CD4-positive, alpha-beta T cell treated with Interleukin-6 for 4 hours (primary cell): Measurements from ENCODE around the gene AUTS2.

Experiments
- DNase-seq: peaks from one replicate; pipeline ENCODE4 v3.0.0-alpha.2; 2020; ENCODE audit warnings: mixed read lengths

The AUTS2 gene

DNA sequence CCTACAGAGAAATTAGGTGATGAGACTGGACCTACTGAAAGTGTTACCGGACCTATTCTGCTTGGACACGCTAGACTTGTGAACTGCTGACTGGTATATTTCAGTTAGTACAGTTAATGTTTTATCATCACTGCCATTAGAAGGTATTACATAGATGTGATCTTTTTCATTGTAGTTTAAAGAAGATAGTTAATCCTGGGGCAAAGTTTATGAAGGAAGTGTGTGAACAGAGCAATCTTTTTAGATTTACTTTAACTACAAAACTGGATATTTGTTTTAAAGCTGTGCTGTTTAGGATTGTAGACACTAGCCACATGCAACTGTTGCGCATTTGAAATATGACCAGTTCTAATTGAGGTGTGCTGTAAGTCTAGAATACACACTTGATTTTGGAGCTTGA is 446.7 kb downstream of the AUTS2 start:
- no peak for DNase-seq

- no peak for DNase-seq
Measured at GRCh38 chr7:70047384-70047783, 449.1 kb downstream of the AUTS2 start.

- no peak for DNase-seq
Measured at GRCh38 chr7:70047891-70048448, 449.7 kb downstream of the AUTS2 start.

DNA sequence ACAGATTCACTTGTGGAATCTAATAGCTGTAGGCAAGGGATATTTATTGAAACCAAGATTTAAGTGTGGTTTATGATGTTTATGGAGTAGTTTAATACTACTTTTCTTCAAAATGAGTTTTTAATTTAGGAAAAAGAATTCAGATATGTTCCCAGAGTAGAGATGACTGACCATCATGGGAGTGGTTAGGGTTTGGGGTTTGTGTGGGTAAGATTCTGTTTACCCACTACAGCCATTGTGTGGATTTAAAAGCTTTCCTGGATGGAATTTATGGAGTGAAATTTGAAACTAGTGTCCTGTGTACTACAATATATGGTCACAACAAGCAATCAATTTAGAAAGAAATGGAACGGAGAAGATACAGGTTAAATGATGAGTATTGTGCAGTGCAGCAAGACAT is 453.5 kb downstream of the AUTS2 start:
- DNase-seq = no peak

- DNase-seq = no peak
Measured at GRCh38 chr7:70052691-70053090, 454.4 kb downstream of the AUTS2 start.

DNA sequence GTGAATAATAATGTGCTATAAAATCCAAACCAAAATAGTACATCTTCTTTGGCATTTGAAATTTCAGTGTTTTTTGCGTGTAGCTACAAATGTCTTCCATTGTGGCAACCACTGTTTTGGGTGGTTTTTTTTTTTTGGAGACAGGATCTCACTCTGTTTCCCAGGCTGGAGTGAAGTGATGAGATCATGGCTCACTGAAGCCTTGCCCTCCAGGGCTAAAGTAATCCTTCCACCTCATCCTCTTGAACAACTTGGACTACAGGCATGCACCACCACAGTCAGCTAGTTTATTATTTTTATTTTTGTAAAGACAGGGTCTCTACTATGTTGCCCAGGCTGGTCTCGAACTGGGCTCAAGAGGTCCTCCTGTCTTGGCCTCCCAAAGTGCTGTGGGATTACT is 455.1 kb downstream of the AUTS2 start:
- DNase-seq = no peak

GRCh38 chr7:70053989-70054388 is 455.7 kb downstream of the AUTS2 start:
- DNase-seq = no peak

GRCh38 chr7:70056363-70056762 is 458.1 kb downstream of the AUTS2 start:
- DNase-seq = no peak

DNA sequence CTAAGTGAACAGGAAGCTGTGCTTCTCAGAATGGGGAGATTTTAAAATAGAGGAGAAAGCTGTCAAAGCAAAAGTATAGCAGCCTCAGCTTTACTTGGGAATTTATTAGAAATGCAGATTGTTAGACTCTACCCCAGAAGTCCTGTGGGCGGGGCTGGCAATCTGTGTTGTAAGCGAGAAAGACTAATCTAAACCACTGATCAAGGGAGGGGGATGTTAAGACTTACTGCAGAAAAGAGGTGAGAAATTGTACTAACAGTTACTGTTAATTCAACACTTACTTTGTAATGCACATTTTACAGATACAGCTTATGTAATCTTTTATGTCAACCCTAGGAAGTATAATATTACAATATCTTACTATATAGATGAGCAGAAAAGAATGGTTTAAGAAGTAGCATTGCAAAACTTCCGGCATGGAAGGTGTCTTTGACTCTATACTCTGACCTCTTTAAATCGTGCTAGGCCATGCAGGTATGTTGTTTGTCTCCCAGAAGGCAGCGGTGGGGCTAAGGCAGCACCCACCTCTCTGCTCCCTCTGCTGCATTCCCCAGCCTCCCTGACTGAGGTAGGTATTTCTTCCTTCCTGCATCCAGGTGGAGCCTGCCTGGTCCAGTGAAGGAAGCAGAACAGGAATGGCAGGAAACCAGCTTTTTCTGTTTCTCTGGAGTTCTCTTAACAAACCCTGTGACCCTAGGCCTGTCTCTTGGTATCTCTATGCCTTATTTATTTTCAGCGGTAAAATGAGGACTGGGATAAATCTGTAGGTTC is 462.2 kb downstream of the AUTS2 start:
- no peak for DNase-seq

DNA sequence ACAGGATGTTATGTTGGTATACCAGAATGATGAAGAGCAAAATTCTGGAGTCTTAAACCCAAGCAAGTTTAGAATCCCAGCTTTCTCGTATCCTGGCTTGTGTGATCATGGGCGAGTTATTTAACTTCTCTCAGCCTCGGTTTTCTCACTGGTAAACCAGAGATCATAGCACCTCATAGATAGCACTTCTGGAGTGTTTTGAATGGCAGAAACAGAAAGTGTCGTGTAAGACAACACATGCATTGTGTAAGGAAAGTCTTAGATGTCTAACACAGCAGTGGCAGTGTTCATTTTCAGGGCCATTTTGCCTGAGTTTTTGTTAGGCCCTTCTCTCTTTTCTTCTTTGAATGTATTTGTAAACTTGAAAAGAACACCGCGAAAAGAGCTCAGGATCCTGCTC is 465.1 kb downstream of the AUTS2 start:
- no peak for DNase-seq

DNA sequence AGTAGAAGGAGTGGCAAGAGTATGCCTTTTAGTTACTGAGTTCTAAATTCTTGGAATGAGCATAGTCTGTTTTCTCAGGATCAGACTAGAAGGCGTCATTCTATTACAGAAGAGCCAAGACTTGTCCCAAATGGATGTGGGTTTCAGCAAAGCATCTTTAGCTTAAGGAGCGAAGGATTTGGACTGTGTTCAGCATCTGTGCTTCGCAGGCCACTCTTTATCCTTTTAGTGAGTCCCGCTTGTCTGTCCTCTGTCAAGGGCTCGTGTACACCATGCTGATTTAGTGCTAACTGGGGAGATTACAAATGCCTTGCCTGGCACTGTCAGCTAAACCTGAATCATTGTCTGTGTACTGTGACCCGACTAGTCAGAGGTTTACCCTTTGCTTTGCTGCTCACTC is 465.7 kb downstream of the AUTS2 start:
- DNase-seq = no peak

GRCh38 chr7:70066844-70067243 is 468.6 kb downstream of the AUTS2 start:
- DNase-seq = no peak

GRCh38 chr7:70068531-70068930 is 470.3 kb downstream of the AUTS2 start:
- no peak for DNase-seq

- DNase-seq = no peak
Measured at GRCh38 chr7:70069977-70070376, 471.7 kb downstream of the AUTS2 start.

- DNase-seq = no peak
Measured at GRCh38 chr7:70071766-70072165, 473.5 kb downstream of the AUTS2 start.

- no peak for DNase-seq
Measured at GRCh38 chr7:70072220-70072619, 473.9 kb downstream of the AUTS2 start.

- DNase-seq = no peak
Measured at GRCh38 chr7:70076325-70076724, 478.1 kb downstream of the AUTS2 start.

GRCh38 chr7:70082099-70082611 is 483.9 kb downstream of the AUTS2 start:
- DNase-seq = no peak

GRCh38 chr7:70091362-70091761 is 493.1 kb downstream of the AUTS2 start:
- no peak for DNase-seq

- no peak for DNase-seq
Measured at GRCh38 chr7:70092314-70093204, 494.3 kb downstream of the AUTS2 start.

GRCh38 chr7:70093205-70093904 is 495.1 kb downstream of the AUTS2 start:
- no peak for DNase-seq

DNA sequence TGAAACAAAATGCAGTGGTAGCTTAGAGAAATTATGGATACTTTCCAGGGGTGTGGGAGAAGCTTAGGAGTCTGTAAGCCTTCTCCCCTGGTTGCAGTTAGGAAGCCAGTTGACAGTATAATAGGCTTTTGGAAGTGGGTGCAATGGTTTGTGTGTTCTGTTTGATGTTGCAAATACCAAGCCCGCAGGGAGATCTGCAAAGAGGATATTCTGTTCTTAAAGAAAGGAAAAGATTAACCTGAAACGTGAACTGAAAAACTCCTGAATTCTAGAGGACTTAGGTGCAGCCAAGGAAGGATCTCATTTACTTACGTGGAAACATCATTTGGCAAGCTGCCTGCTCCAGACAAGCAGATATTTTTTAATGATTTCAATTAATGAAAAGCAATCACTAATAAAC is 496.6 kb downstream of the AUTS2 start:
- DNase-seq = no peak

DNA sequence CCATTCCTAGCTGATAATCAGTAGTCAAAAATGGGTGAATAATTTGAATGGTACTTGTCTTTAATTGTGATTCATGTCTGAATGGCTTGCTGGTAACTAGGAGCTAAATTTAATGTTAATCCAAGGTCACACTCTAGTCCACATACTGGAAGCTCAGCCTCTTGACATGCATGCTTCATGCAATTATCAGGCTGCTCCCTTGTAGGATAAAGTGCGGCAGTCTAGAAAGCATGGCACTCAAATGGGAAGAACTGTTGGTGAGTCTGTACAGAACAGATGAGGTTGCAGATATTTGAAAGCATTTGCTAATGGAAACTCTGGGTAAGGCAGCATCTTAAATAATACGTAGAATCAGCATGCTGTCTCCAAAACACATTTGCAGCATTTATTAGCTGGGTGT is 499.4 kb downstream of the AUTS2 start:
- no peak for DNase-seq
